ENCODE results near the gene NUPR1. TPM values are rescaled to one million over a fixed set of nuclear protein-coding genes. Genes with fewer than 3 reads are reported as not detected.

Gene NUPR1
- total and polyA plus RNA-seq, 2 of the 13 experiments (the other 11 are each of a cell fraction or from before 2014, with no cell fraction given), result 18.0 to 25.6 TPM

DNA sequence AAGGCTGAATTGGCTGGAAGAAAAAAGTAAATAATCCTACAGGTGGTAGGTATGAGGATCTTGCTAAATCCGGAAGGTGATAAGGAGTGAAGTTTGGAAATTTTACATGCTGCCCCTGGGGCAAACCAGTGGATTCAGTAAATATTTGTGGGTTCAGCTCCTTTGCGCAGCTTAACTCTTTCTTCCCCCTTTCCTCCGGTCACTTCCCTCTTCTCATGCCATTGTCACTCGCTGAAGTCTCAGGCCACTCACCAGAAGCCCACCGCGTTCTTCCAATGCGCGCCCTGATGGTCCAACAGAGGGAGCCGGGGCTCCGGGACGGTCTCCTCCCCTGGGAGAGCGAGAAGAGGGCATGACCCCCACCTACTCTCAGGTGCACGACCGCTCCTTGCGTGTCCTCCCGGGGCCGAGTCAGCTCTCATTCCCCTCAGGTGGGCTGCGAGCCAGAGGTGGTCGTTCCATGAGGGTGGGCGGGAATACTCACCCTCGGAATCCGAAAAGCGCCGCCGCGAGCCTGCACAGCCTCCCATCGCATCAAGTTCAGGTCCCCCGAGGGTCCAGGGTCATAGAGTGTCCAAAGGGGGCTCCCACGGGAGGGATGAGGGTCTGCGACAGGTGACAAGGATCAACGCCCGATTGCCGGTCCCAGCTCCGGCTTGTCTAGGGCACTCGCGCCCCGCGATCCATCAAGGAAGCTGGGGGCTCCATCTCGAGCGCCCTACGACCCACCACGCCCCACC is 47.4 kb downstream of the NUPR1 start (continued):
- TF ChIP-seq ZNF407 (CRISPR knock-in tag; IDR thresholded peaks at IDR 0.05; ENCODE audit: not compliant biosample characterization) (peak; percentile 5), ZNF280D (CRISPR knock-in tag; IDR thresholded peaks at IDR 0.05) (no peak), PATZ1 (CRISPR knock-in tag; IDR thresholded peaks at IDR 0.05) (0 out of 2 replicates have a peak, but pooled peaks have one; percentile 5), ZNF770 (CRISPR knock-in tag; IDR thresholded peaks at IDR 0.05) (peak; percentile 5; the same call in 1 of the 2 replicates), MBNL3 (CRISPR knock-in tag; conservative IDR thresholded peaks at IDR 0.05) (no peak), GATA4 (IDR thresholded peaks at IDR 0.05; ENCODE audit: borderline replicate concordance, low read depth) (no peak), POLR2AphosphoS2 (IDR thresholded peaks at IDR 0.05; ENCODE audit: low read depth, low read length) (no peak)
- TF ChIP-seq, protein P1, sequence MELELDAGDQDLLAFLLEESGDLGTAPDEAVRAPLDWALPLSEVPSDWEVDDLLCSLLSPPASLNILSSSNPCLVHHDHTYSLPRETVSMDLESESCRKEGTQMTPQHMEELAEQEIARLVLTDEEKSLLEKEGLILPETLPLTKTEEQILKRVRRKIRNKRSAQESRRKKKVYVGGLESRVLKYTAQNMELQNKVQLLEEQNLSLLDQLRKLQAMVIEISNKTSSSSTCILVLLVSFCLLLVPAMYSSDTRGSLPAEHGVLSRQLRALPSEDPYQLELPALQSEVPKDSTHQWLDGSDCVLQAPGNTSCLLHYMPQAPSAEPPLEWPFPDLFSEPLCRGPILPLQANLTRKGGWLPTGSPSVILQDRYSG (CRISPR knock-in tag; IDR thresholded peaks at IDR 0.05), result no peak
- TF ChIP-seq, protein P2, sequence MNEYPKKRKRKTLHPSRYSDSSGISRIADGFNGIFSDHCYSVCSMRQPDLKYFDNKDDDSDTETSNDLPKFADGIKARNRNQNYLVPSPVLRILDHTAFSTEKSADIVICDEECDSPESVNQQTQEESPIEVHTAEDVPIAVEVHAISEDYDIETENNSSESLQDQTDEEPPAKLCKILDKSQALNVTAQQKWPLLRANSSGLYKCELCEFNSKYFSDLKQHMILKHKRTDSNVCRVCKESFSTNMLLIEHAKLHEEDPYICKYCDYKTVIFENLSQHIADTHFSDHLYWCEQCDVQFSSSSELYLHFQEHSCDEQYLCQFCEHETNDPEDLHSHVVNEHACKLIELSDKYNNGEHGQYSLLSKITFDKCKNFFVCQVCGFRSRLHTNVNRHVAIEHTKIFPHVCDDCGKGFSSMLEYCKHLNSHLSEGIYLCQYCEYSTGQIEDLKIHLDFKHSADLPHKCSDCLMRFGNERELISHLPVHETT (CRISPR knock-in tag; conservative IDR thresholded peaks at IDR 0.05), result no peak
